MM.1S (cell line): ENCODE data around the gene MOXD1.
A peak's percentile ranks its signal among the peaks of the same experiment; 100 is the strongest.

ENCODE experiments used
- DNase-seq: peaks from one replicate; pipeline ENCODE4 v3.0.0-alpha.2; 2015
- H2AFZ ChIP-seq: fragments of 300-600 bp; sonication (generic); 2 replicates; pipeline ENCODE4 v1.6.0; 2016; ENCODE audit warnings: antibody characterized with exemption, low read length
- H3F3A ChIP-seq: fragments of 300-600 bp; sonication (generic); 2 replicates; pipeline ENCODE4 v1.6.1; 2016; ENCODE audit warnings: mild to moderate bottlenecking, antibody characterized with exemption, low read length, moderate library complexity, mixed read lengths; ENCODE audit not compliant: insufficient read depth
- H3K27ac ChIP-seq: fragments of 300-600 bp; sonication (generic); 2 replicates; pipeline ENCODE4 v1.5.1; 2016; ENCODE audit warnings: mild to moderate bottlenecking, low read length
- H3K27me3 ChIP-seq: fragments of 300-600 bp; sonication (generic); replicated peaks from 2 replicates; pipeline ENCODE4 v1.6.0; 2016; ENCODE audit warnings: low read length; ENCODE audit not compliant: insufficient read depth
- H3K36me3 ChIP-seq: fragments of 300-600 bp; sonication (generic); replicated peaks from 2 replicates; pipeline ENCODE4 v1.6.1; 2016; ENCODE audit warnings: mild to moderate bottlenecking, low read length, mixed read lengths; ENCODE audit not compliant: insufficient read depth
- H3K4me1 ChIP-seq: fragments of 300-600 bp; sonication (generic); 2 replicates; pipeline ENCODE4 v1.6.1; 2016; ENCODE audit warnings: low read length, mixed read lengths
- H3K4me2 ChIP-seq: fragments of 300-600 bp; sonication (generic); 2 replicates; pipeline ENCODE4 v1.6.0; 2016; ENCODE audit warnings: low read depth, low read length
- H3K4me3 ChIP-seq: fragments of 300-600 bp; sonication (generic); 2 replicates; pipeline ENCODE4 v1.5.1; 2016; ENCODE audit warnings: low read length, mixed read lengths
- H3K79me2 ChIP-seq: fragments of 300-600 bp; sonication (generic); 2 replicates; pipeline ENCODE4 v1.6.1; 2016; ENCODE audit warnings: mixed run types, low read length, mixed read lengths
- H3K9ac ChIP-seq: fragments of 300-600 bp; sonication (generic); 2 replicates; pipeline ENCODE4 v1.6.1; 2016; ENCODE audit warnings: low read length, mixed read lengths
- H3K9me2 ChIP-seq: fragments of 300-600 bp; sonication (generic); replicated peaks from 2 replicates; pipeline ENCODE4 v1.6.1; 2016; ENCODE audit warnings: mild to moderate bottlenecking, low read length, mixed read lengths; ENCODE audit not compliant: insufficient read depth
- H3K9me3 ChIP-seq: fragments of 300-600 bp; sonication (generic); replicated peaks from 2 replicates; pipeline ENCODE4 v1.6.1; 2016; ENCODE audit warnings: mild to moderate bottlenecking, low read length, mixed read lengths; ENCODE audit not compliant: insufficient read depth
- H4K20me1 ChIP-seq: fragments of 300-600 bp; sonication (generic); 2 replicates; pipeline ENCODE4 v1.6.1; 2016; ENCODE audit warnings: mild to moderate bottlenecking, low read length, moderate library complexity, mixed read lengths; ENCODE audit not compliant: insufficient read depth
- EZH2 ChIP-seq: fragments of 300-600 bp; sonication (generic); optimal IDR thresholded peaks from 2 replicates; pipeline ENCODE3; 2017; ENCODE audit warnings: low read depth, mild to moderate bottlenecking, antibody characterized with exemption, low read length, mixed read lengths
- EZH2phosphoT487 ChIP-seq: fragments of 300-600 bp; sonication (generic); IDR thresholded peaks from 2 replicates; pipeline ENCODE4 v1.6.1; 2018; ENCODE audit warnings: antibody characterized with exemption, low read length
- TF ChIP-seq, protein P1 (sequence below): fragments of 300-600 bp; sonication (generic); IDR thresholded peaks from 2 replicates; pipeline ENCODE4 v1.5.1; 2016; ENCODE audit warnings: antibody characterized with exemption, low read length, mixed read lengths

MOXD1 gene

DNA sequence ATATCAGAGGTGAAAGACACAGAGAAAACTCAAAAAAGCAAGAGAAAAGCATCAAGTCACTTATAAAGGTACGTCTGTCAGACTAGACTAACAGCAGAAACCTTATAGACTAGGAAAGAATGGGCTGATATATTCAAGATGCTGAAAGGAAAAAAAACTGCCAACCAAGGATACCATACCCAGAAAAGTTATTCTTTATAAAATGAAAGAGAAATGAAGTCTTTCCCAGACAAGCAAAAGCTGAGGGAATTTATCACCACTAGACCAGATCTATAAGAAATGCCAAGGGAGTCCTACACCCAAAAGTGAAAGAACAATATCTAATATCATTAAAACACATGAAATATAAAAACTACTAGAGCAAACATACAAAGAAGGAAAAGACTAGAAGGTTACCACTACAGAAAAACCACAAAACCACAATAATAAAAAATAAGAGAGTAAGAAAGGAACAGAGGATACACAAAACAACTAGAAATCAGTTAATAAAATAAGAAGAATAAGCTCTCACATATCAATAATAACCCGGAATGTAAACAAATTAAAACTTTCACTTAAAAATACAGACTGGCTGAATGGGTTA lies 6.2 kb downstream of the MOXD1 start:
- no peak overlapping the region for H3K9ac ChIP-seq
- H4K20me1 ChIP-seq, result no peaks in the 10 kb centered on the region
- H3K4me3 ChIP-seq, result no peak overlapping the region
- no peaks in the 10 kb centered on the region for H3K9me3 ChIP-seq
- TF ChIP-seq EZH2 (no peak), EZH2phosphoT487 (no peak)
- TF ChIP-seq, protein P1, sequence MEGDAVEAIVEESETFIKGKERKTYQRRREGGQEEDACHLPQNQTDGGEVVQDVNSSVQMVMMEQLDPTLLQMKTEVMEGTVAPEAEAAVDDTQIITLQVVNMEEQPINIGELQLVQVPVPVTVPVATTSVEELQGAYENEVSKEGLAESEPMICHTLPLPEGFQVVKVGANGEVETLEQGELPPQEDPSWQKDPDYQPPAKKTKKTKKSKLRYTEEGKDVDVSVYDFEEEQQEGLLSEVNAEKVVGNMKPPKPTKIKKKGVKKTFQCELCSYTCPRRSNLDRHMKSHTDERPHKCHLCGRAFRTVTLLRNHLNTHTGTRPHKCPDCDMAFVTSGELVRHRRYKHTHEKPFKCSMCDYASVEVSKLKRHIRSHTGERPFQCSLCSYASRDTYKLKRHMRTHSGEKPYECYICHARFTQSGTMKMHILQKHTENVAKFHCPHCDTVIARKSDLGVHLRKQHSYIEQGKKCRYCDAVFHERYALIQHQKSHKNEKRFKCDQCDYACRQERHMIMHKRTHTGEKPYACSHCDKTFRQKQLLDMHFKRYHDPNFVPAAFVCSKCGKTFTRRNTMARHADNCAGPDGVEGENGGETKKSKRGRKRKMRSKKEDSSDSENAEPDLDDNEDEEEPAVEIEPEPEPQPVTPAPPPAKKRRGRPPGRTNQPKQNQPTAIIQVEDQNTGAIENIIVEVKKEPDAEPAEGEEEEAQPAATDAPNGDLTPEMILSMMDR, result no peak
- H3K27ac ChIP-seq, result no peak overlapping the region
- H3K79me2 ChIP-seq, result no peaks in the 10 kb centered on the region
- H3K36me3 ChIP-seq, result no peaks in the 10 kb centered on the region
- H3K4me1 ChIP-seq, result no peaks in the 10 kb centered on the region
- no peak overlapping the region for H2AFZ ChIP-seq
- H3K27me3 ChIP-seq, result no peaks in the 10 kb centered on the region
- DNase-seq, result no peak
- H3K4me2 ChIP-seq, result no peak overlapping the region
- H3F3A ChIP-seq, result no peaks in the 10 kb centered on the region
- H3K9me2 ChIP-seq, result no peaks in the 10 kb centered on the region

DNA sequence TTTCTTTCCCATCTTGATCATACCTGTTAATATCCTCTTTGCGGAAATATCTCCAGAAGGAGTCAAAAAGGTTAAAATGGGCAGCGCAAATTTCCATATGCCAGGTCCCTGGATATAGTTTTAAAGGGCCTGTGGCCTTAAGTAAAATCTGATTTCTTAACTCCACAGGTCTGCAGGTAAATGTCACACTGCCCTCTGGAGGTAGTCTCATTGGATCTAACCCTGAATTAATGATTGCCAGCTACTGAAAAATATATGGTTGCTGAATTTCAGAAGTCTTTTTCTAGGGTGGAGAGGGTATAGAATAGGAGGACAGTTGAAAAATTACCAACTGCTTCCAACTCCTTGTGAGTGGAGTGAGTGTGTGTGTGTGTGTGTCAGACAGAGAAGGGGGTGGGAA lies 8.5 kb downstream of the MOXD1 start:
- H3K4me2 ChIP-seq, result no peak overlapping the region
- TF ChIP-seq EZH2 (no peak), EZH2phosphoT487 (no peak)
- TF ChIP-seq, protein P1, result peak; percentile 65
- H3K79me2 ChIP-seq, result no peaks in the 10 kb centered on the region
- no peak overlapping the region for H3K9ac ChIP-seq
- no peak overlapping the region for H3K4me3 ChIP-seq
- no peaks in the 10 kb centered on the region for H3F3A ChIP-seq
- no peaks in the 10 kb centered on the region for H3K4me1 ChIP-seq
- no peak overlapping the region for H2AFZ ChIP-seq
- H3K27ac ChIP-seq, result no peak overlapping the region
- H3K27me3 ChIP-seq, result no peaks in the 10 kb centered on the region
- no peaks in the 10 kb centered on the region for H3K36me3 ChIP-seq
- H3K9me2 ChIP-seq, result no peaks in the 10 kb centered on the region
- DNase-seq, result peak; percentile 49
- H4K20me1 ChIP-seq, result no peaks in the 10 kb centered on the region
- no peaks in the 10 kb centered on the region for H3K9me3 ChIP-seq

DNA sequence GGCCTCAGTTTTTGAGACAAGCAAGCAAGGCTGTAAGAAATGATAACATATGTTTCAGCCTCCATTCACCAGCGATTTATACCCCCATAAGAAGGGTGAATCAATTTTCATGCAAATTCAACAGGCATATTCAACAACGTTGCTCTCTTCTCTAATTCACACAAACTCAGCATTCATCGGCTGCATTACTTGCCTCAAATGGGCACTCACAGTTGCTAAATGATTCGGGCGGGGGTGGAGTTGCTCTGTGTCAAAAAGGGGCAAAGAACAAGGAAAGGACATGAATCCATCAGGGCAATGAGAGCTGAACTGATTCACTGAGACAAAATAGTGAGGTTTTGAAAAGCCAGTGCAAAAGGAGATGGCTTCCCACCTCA lies 9.0 kb downstream of the MOXD1 start:
- Histone ChIP-seq H3K27ac (no peak overlapping the region), H3K36me3 (no peaks in the 10 kb centered on the region), H3K4me2 (no peak overlapping the region), H3K9me3 (no peaks in the 10 kb centered on the region), H3K9ac (no peak overlapping the region), H3K4me3 (no peak overlapping the region), H3K9me2 (no peaks in the 10 kb centered on the region), H3K79me2 (no peaks in the 10 kb centered on the region), H3K27me3 (no peaks in the 10 kb centered on the region), H2AFZ (no peak overlapping the region), H4K20me1 (no peaks in the 10 kb centered on the region), H3K4me1 (no peaks in the 10 kb centered on the region), H3F3A (no peaks in the 10 kb centered on the region)
- no peak for DNase-seq
- TF ChIP-seq EZH2phosphoT487 (no peak), EZH2 (no peak)
- TF ChIP-seq, protein P1, result no peak
